Activated T-cell treated with anti-CD3 and anti-CD28 coated beads, Interleukin-2, amount 50 U/mL, for 24 hours (primary cell): ENCODE measurements around the gene IL17RD.

Source experiments
- DNase-seq: peaks from one replicate; pipeline ENCODE4 v3.0.0-alpha.2; 2020
- H3K27ac Mint-ChIP-seq: 2 replicates; pipeline ENCODE4 v1.8.0; 2020; ENCODE audit warnings: mild to moderate bottlenecking, mixed read lengths
- H3K27me3 Mint-ChIP-seq: 2 replicates; pipeline ENCODE4 v1.8.0; 2020; ENCODE audit warnings: mixed read lengths
- H3K36me3 Mint-ChIP-seq: 2 replicates; pipeline ENCODE4 v1.8.0; 2020; ENCODE audit warnings: low read depth, mixed read lengths
- H3K4me1 Mint-ChIP-seq: 2 replicates; pipeline ENCODE4 v1.8.0; 2020; ENCODE audit warnings: low read depth, mixed read lengths
- H3K4me3 Mint-ChIP-seq: 2 replicates; pipeline ENCODE4 v1.8.0; 2020; ENCODE audit warnings: mild to moderate bottlenecking, moderate library complexity, mixed read lengths
- H3K9me3 Mint-ChIP-seq: 2 replicates; pipeline ENCODE4 v1.8.0; 2020; ENCODE audit warnings: mixed read lengths

IL17RD gene

DNA sequence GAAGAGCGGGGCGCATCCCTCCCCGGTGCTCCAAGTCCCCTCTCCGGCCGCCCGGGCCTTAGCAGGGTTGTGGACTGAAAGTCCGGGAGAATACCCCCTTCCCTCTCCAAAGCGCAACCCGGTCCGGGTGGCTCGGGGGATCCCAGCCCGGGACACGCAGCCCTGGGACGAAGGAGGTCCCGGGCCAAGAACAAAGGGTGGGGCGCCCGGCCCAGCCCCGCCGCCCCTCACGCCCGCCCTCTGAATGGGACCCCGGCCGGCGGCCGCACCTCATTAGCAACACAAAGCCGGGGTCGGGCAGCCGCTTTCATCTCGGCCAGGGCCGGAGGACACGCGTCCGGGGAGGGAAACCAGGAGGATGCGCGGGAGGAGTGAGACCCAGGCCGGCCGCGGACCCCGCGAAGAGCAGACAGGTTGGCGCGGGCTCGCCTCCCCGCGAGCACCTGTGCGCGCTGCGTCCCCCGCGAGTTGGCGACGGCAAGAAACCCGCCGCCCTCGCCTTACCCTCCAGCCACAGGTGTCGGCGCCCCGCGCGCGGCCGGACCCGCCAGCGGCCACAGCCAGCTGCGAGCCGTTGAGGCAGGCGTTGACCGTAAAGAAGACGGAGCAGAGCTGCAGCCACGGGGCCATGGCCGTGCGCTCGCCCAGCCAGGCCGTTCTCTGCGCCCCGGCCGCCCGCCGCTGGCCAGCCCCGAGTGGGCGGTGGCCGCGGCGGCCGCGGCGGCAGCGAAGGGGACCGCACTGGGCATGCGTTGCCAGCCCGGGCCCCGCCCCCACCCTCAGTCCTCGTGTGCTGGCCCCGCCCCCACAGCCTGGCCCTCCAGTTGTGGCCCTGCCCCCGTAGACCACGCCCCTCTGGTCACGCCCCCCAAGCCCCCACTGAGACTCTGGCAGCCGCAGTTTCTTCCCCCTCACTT is at the start of gene IL17RD:
IL17RD (minus strand) TSS at position 697 of the 917 bp plus-strand sequence; CDS start at position 630, 67 bp downstream.
- Mint-ChIP-seq H3K27me3 (peaks cover 85% of the 10 kb centered on the region), H3K36me3 (no peaks in the 10 kb centered on the region), H3K9me3 (no peaks in the 10 kb centered on the region), H3K4me1 (peaks cover 12% of the 10 kb centered on the region), H3K27ac (no peak within 1 kb of the TSS), H3K4me3 (peak within 1 kb of the TSS; percentile 77)
- peak; percentile 72 for DNase-seq

DNA sequence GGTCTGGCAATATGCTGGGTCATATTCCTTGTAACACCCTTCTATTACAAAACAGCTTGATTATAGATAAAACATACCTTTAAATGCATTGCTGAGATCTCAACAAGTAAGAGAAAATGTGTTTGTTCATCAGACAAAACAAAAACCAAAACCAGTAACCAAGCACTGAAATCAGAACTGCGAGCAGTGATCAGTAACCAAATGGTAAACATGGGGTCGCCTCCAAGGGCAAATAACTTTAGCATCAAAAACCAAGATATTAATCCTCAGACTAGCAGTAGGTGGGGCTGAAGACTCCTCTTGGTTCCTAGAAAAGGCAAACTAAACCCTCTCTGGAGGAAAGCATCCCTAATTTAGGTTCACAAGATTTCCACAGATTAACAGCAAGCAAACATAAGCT is 41.3 kb upstream of the IL17RD start:
- Mint-ChIP-seq H3K27ac (no peak overlapping the region), H3K4me3 (no peak overlapping the region), H3K4me1 (no peaks in the 10 kb centered on the region), H3K36me3 (no peaks in the 10 kb centered on the region), H3K9me3 (no peaks in the 10 kb centered on the region), H3K27me3 (no peaks in the 10 kb centered on the region)
- DNase-seq, result no peak

DNA sequence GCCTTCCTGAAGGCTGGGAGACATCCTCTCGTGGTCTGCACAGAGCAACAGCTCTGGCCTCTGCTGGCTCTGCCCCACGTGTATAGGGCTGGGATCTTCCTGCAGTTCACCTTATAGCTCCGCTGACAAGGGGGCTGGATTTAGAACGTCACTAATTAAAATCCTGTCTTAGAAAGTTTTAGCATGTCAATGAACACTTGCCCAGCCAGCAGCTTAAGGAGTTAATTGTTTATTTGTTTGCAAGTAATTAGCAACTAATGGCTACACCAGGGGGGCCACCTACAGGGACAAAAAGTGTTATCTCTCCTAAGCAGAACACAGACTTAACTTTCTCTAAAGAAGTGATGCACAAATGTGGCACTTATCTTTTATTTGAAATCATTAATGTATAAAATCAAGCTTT is 34.7 kb upstream of the IL17RD start, which contains the start of gene HESX1:
HESX1 (minus strand) TSS at position 84 of the 403 bp plus-strand sequence; CDS start at position 24, 60 bp downstream.
- H3K4me3 Mint-ChIP-seq, result no peak within 1 kb of the TSS
- no peak within 1 kb of the TSS for H3K27ac Mint-ChIP-seq
- H3K9me3 Mint-ChIP-seq, result no peaks in the 10 kb centered on the region
- H3K36me3 Mint-ChIP-seq, result no peaks in the 10 kb centered on the region
- H3K4me1 Mint-ChIP-seq, result no peaks in the 10 kb centered on the region
- no peak for DNase-seq
- peaks cover 21% of the 10 kb centered on the region for H3K27me3 Mint-ChIP-seq

DNA sequence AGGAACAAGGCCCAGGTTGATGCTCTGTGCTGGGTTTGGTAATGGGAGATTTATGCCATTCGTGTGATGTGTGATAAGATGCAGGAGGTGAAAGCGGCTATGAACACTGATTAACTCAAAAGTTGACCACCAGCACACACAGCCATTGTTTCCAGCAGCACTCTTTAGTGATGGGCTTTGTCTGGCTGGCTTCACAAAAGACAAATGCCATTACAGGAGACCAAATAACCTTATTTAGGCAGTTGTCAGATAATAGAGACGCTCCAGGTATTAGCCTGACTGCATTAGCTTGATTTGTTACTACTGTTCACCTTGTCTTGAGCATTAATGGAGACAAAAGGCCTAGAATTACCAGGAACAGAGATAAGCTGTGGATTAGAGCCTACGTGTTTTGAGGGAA is 29.5 kb upstream of the IL17RD start:
- no peaks in the 10 kb centered on the region for H3K36me3 Mint-ChIP-seq
- no peaks in the 10 kb centered on the region for H3K9me3 Mint-ChIP-seq
- no peak overlapping the region for H3K27ac Mint-ChIP-seq
- peaks cover 35% of the 10 kb centered on the region for H3K27me3 Mint-ChIP-seq
- H3K4me1 Mint-ChIP-seq, result no peaks in the 10 kb centered on the region
- no peak overlapping the region for H3K4me3 Mint-ChIP-seq
- no peak for DNase-seq

DNA sequence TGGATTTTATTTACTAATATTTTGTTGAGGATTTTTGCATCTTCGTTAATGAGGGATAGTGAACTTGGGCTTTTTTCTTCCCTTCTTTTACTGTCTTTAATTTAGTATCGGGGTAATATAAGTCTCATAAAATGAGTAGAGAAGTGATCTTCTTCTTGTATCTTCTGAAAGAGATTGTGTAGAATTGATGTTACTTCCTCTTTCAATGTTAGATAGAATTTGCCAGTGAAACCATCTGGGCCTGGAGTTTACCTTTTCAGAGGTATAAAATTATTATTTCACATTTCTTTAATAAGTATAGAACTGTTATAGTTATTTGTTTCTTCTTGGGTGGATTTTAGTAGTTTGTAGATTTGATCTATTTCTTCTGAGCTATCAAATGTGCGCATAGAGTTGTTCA is 26.9 kb upstream of the IL17RD start:
- H3K36me3 Mint-ChIP-seq, result no peaks in the 10 kb centered on the region
- no peaks in the 10 kb centered on the region for H3K9me3 Mint-ChIP-seq
- DNase-seq, result no peak

DNA sequence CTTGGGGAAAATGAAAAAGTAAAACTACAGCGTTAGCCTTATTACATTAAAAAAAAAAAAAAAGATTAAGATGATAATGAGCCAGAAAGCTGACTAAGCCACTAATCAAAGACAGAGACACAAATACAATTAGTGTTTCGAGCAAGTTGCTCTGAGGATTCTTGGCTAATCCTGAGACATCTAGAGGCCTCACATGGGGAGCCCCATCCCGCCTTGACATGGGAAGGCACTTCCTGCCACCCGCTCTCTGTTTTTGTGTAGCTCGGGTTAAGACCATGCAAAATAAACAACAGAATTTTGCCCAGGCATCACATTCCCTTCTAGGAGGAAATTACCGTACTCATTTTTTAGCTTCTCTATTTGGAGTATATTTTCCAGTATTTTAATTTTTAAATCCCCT is 19.4 kb upstream of the IL17RD start:
- Mint-ChIP-seq H3K9me3 (no peaks in the 10 kb centered on the region), H3K27ac (no peak overlapping the region), H3K4me1 (no peaks in the 10 kb centered on the region), H3K36me3 (no peaks in the 10 kb centered on the region), H3K4me3 (no peak overlapping the region), H3K27me3 (peaks cover 4% of the 10 kb centered on the region)
- no peak for DNase-seq

More for the DNA sequence above, 26.9 kb upstream of the IL17RD start:
- Mint-ChIP-seq H3K4me1 (no peaks in the 10 kb centered on the region), H3K27me3 (peaks cover 28% of the 10 kb centered on the region), H3K4me3 (no peak overlapping the region), H3K27ac (no peak overlapping the region)

DNA sequence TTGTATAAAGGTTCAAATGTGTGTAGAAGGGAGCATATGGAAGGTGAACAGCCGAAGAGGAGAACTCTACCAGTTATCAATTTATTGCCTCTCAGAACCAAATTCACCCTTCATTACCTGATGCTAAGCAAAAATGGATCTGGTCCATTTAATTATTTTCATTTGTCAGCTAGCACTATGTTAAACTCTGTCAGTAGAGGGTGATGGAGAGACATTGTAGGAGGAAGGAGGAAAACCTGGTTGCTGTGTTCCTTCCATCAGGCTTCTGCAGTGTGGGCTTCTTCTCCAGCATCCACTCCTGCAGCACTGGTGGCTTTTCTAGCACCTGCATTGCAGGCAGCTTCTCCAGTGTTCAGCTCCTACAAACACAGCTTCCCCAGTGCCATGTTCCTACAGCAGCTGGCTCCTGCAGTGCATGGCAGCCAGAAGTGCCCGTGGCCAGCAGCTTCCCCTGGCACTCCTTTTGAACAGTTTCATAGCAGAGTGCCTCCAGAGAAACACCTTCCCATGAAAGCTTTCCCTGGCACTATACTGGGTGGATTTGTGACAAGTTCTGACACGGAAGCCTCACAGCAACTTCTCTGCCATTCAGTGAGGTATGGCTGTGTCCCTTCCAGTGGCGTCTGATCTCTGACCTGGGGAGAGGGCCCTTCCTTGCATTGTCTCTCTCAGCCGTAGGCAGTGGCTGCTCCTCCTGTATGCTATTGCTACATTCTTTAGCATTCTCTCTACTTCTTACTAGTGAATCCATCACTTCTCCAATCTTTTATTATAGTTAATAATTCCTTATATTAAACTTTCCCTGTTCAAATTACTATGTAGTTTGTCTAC is 14.6 kb upstream of the IL17RD start:
- peaks cover 11% of the 10 kb centered on the region for H3K27me3 Mint-ChIP-seq
- no peaks in the 10 kb centered on the region for H3K4me1 Mint-ChIP-seq
- no peaks in the 10 kb centered on the region for H3K9me3 Mint-ChIP-seq
- H3K27ac Mint-ChIP-seq, result no peak overlapping the region
- DNase-seq, result no peak
- H3K4me3 Mint-ChIP-seq, result no peak overlapping the region
- H3K36me3 Mint-ChIP-seq, result no peaks in the 10 kb centered on the region

DNA sequence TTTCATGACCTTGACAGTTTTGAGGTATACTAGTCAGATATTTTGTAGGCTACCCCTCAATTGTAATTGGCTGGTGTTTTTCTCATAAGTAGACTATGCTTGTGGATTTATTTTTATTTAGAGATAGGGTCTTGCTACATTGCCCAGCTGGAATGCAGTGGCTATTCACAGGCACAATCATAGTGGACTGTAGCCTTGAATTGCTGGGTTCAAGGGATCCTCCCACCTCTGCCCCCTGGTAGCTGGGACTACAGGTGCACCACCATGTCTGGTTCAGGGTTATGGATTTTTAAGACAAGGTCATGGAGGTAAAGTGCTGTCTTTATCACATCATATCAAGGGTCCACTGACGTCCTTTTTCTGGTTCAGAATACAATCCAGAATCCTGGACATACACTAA is 10.9 kb upstream of the IL17RD start:
- H3K4me3 Mint-ChIP-seq, result no peak overlapping the region
- no peak for DNase-seq
- no peaks in the 10 kb centered on the region for H3K36me3 Mint-ChIP-seq
- peaks cover 18% of the 10 kb centered on the region for H3K27me3 Mint-ChIP-seq
- no peak overlapping the region for H3K27ac Mint-ChIP-seq
- H3K4me1 Mint-ChIP-seq, result no peaks in the 10 kb centered on the region
- H3K9me3 Mint-ChIP-seq, result no peaks in the 10 kb centered on the region

DNA sequence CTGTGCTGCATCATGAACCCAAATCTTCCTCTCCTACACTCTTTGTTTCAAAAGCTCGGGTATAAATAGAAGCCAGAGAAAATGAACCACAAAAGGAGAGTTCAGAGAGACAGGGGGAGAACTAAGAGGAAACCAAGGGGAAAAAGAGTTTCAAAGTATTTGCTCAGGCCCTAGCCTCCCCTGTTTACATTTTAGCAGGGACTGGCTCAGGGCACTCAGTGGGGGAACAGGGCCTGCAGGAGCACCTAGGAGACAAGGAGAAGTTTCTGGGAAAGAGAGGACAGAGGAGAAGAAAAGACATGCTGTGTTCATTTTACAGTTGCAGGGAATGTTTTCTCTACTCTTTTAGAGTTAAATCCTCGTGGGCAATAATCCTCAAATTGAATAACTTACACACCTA is 8.5 kb upstream of the IL17RD start:
- Mint-ChIP-seq H3K36me3 (no peaks in the 10 kb centered on the region), H3K27me3 (peaks cover 38% of the 10 kb centered on the region), H3K9me3 (no peaks in the 10 kb centered on the region), H3K4me3 (no peak overlapping the region), H3K4me1 (peaks cover 5% of the 10 kb centered on the region), H3K27ac (no peak overlapping the region)
- DNase-seq, result no peak

DNA sequence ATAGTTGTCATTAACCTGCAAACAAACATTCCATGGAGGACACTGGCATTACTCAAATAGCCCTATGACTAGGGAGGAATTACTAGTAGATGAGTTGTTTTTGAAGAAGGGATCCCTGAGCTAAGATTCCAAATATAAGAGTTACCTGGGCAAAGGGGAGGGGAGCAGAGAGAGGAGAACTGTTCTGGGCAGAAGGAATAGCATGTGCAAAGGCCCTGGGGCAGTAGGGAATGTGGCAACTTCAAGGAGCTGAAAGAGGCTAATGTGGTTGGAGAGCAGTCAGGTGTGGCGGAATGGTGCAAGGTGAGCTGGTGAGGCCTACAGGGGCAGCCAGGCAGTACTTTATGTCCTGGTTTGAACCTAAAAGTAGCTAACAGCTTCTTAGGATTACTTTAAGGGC is 5.8 kb upstream of the IL17RD start:
- Mint-ChIP-seq H3K9me3 (no peaks in the 10 kb centered on the region), H3K4me3 (no peak overlapping the region), H3K4me1 (peaks cover 5% of the 10 kb centered on the region), H3K36me3 (no peaks in the 10 kb centered on the region), H3K27me3 (peaks cover 56% of the 10 kb centered on the region), H3K27ac (no peak overlapping the region)
- DNase-seq, result no peak

DNA sequence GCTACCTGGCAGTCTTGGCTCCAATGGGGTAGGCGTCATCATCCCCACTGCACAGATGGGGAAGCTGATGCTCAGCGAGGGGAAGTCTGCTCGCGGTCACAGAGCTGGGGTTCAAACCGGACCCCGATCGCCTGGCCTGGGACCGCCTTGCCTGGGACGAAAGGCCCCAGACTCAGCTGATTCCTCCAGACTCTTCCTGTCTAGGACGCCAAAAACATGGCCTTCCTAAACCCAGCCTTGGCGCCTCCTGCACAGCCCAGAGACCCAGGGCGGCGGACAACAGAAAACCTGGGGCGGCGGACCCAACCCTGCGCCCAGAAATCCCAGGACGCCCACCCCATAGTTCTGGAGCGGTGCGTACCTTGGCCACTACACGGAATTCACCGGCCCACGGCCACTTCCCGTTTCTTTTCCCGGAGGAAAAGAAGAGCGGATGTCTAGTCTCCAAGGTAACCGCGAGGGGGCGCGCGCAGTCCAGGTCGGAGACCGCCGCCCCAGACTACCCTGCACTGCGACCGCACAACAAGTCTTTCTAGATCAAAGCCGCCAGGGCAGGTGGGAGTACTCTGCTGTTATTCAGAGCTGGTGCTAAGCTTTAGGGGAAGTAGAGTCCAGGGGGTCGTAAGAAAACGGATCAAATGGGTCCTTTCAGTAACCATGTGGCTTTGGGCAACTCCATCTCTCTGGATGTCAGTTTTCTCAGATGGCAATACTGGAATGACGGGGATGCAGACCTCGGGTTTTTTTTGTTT is 4.9 kb upstream of the IL17RD start:
- Mint-ChIP-seq H3K4me3 (peak overlapping the region; percentile 71), H3K9me3 (no peaks in the 10 kb centered on the region), H3K27ac (no peak overlapping the region), H3K36me3 (no peaks in the 10 kb centered on the region), H3K27me3 (peaks cover 61% of the 10 kb centered on the region), H3K4me1 (peaks cover 6% of the 10 kb centered on the region)
- DNase-seq, result peak; percentile 77

DNA sequence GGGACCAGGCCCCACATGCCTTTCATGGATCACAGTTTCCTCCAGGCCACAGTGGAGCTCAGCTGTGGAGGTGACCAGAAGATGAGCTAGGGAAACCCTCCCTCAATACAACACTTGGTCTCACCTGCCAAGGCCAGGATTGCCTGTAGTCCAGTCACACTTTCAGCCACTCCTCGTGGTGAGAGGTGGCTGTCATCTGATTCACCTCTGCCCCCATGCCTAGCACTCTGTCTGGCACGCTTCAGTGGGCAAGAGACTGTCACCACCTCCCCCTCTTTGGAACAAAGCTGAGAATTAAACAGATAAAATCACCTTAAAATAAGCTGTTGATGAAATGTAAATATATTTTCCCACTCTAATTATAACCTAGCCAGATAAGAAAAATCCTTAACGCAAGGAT is 4.0 kb upstream of the IL17RD start:
- Mint-ChIP-seq H3K9me3 (no peaks in the 10 kb centered on the region), H3K4me1 (peaks cover 10% of the 10 kb centered on the region), H3K27ac (no peak overlapping the region), H3K27me3 (peaks cover 65% of the 10 kb centered on the region), H3K4me3 (no peak overlapping the region), H3K36me3 (no peaks in the 10 kb centered on the region)
- no peak for DNase-seq

DNA sequence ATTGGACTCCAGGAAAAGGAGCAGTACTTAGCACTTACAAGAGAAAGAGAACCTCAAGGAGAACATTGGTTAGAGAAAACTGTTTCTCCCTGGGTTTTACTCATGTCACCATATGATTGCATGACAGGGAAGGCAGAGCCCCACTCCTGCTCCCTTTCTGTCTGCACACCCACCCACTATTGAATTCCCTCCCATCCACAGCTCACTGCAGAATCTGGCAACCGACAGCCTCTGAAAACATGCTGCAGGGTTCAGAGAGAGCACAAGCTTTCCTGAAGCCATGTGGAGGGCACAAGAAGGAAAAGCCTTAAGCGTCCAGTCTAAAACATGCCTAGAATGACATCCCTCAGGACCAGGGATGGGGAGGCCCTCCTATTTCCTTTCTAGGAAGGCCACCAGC is 3.0 kb upstream of the IL17RD start:
- Mint-ChIP-seq H3K4me1 (peaks cover 16% of the 10 kb centered on the region), H3K9me3 (no peaks in the 10 kb centered on the region), H3K36me3 (no peaks in the 10 kb centered on the region), H3K4me3 (no peak overlapping the region), H3K27me3 (peaks cover 68% of the 10 kb centered on the region), H3K27ac (no peak overlapping the region)
- DNase-seq, result no peak

DNA sequence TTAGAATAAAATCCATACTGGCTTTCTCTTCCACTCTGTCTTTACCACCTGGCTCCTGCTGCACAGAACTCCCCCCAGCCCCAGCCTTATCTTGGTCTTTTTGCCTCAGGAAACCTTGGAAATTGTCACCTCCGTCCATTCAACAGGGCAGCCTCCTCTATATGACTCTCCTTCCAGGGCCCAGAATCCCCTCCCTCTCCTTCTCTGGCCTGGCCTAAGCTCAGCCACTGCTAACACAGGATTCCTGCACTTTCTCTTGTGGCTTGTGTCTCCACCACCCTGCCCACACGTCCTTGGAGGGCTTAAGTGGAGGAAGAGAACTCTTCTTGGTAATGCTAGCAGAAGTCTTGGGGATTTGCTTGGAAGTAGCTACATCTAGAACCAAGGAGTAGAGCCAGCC is 1.5 kb upstream of the IL17RD start:
- H3K36me3 Mint-ChIP-seq, result no peaks in the 10 kb centered on the region

More for the DNA sequence above, 1.5 kb upstream of the IL17RD start:
- H3K4me1 Mint-ChIP-seq, result peaks cover 17% of the 10 kb centered on the region
- no peaks in the 10 kb centered on the region for H3K9me3 Mint-ChIP-seq
- H3K4me3 Mint-ChIP-seq, result no peak overlapping the region
- DNase-seq, result no peak
- H3K27me3 Mint-ChIP-seq, result peaks cover 82% of the 10 kb centered on the region
- H3K27ac Mint-ChIP-seq, result no peak overlapping the region
